ENCODE results near the gene TERT.
A peak's percentile ranks its signal among the peaks of the same experiment; 100 is the strongest.

The TERT gene

DNA sequence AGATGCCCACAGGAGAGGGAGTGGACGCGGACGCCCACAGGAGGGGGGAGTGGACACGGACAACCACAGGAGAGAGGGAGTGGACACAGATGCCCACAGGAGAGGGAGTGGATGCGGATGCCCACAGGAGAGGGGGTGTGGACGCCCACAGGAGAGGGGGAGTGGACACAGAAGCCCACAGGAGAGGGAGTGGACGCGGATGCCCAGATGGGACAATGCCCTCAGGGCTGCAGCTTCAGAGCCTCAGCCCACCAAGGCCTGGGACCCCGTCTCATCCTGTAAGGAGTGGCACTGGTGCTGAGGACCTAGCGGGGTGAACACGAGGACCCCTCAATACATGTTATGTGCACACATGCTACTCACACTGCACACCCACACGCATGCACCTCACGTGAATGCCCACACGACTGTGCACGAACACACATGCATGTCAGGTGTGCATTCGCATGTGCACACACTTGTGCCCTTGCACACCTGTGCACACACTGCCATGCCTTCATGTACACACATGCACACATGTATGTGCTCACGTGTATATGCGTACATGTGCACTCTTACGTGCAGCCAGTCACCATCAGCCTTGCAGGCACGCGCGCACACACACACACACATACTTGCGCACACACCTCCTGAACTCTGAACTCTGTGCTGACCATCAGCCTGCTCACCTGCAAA, 34.9 kb downstream of the TERT start:
- no peak for DNase-seq (ENCODE audit: low spot score)

DNA sequence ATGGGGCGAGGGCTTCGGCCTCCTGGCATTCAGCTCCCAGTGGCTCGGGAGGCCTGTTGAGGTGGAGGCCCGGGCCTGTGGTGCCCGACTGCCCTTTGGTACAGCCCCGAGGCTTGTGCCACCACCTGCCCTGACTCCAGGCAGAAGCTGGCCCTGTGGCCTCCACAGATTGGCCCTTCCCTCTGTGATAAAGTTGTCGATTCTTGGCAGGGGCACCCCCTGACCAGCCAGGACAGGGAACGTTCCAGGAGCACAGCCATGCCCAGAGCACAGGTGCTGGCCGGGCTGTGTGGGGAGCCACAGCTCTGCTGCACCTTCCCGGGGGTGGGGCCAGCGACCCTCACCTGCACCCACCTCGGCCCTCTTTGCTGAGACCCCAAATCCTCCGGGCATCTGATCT, 37.0 kb downstream of the TERT start:
- DNase-seq (ENCODE audit: low spot score): no peak

DNA sequence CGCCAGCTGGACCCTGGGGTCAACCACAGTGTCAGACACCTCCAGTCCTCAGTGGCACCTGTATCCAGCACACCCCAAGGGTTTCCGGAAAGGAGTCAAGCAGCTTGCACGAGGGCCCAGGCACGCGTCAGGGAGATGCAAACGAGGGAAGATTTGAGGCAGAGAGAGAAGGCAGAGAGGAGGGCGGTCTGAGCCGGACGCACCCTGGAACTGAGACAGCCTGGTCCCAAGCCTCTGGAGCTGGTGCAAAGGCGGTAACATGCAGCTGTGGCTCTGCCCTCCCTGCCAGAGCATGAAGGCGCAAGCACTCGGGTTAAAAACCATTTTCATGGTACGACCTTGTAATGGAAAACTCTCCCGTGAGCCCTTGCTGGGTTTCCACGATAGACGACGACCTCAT, 37.5 kb downstream of the TERT start:
- no peak for DNase-seq (ENCODE audit: low spot score)

DNA sequence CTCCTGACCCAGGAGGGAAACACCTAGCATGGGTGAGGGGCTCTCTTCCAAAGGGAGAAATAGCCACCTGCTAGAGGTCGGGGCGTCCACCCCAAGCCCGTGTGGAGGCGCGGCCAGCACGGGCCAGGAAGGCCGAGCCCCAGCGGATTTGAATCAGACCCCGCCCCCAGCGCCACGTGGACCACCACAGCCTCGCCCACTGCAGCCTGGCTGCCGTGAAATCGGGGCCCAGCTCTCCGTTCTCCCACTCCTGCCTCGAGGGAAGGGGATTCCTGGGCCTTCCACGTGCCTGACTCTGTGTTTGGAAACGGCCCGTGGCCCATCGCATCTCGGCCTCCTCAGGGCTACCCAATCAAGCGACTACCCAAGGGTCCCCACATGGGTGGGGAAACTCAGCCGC, 38.1 kb downstream of the TERT start:
- DNase-seq (ENCODE audit: low spot score): no peak

DNA sequence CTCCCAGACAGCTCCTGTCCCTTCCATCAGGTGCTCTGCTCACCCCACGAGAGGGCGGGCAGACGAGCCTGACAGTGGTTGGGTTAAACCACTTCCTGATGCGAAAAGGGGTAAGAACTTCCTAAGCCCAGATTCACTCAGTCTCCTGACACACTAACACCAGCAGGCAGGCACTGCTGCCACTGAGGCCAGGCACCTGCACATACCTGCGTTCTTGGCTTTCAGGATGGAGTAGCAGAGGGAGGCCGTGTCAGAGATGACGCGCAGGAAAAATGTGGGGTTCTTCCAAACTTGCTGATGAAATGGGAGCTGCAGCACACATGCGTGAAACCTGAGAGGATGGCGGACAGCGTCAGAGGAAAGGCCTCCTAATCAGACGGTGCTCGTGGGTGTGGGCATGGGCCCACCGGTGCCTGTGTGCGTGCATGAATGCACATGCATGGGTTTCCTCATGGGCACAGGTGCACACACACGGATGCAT, 39.7 kb downstream of the TERT start:
- no peak for DNase-seq (ENCODE audit: low spot score)

DNA sequence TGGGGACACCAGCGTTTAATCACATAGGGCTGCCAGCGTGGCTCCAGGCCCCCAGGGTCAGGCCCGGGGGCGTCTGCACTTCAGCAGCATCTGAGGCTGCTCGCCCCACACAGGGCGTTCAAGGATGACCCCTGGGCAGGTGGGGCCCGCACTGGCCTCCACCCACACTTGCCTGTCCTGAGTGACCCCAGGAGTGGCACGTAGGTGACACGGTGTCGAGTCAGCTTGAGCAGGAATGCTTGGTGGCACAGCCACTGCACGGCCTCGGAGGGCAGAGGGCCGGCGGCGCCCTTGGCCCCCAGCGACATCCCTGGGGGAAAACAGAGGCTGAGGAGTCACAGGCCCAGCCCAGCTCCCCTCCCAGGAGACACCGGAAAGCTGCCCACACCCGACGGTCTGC, 40.7 kb downstream of the TERT start:
- DNase-seq (ENCODE audit: low spot score): no peak

DNA sequence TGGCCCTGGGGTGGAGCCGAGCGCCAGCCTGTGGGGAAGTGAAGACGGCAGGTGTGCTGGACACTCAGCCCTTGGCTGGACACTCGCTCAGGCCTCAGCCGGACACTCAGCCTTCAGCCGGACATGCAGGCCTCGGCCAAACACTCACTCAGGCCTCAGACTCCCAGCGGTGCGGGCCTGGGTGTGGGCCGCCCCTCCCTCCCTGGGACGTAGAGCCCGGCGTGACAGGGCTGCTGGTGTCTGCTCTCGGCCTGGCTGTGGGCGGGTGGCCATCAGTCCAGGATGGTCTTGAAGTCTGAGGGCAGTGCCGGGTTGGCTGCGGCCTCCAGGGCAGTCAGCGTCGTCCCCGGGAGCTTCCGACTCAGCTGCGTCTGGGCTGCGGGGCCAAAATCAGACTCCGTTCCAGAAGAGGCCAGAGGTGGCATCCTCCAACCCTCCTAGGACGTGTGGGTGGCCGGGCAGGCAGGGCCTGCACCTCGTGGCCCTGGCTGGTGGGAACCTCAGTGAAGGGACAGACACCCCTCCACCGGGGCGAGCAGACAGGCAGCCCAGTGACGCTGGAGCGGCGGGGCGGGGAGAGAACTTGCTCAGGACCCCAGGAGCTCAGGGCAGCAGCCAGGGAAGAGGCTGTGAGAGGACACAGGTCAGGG, 41.3 kb downstream of the TERT start:
- no peak for DNase-seq (ENCODE audit: low spot score)

DNA sequence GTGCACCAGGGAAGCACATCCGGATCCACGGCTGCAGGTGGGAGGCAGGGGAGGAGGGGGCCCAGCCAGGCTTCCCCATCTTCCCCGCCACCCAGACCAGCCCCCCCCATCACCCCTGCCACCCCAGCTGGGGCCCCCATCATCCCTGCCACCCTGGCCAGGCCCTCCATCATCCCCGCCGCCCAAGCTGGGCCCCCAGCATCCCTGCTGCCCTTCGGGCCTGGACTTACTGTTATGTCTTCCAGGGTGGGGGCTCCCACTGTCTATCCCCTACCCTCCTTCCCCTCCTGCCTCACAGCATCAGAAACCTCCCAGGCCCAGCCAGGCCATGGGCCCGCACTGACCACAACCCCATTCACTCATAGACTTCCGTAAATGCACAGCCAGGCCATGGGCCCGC, 42.2 kb downstream of the TERT start:
- no peak for DNase-seq (ENCODE audit: low spot score)

DNA sequence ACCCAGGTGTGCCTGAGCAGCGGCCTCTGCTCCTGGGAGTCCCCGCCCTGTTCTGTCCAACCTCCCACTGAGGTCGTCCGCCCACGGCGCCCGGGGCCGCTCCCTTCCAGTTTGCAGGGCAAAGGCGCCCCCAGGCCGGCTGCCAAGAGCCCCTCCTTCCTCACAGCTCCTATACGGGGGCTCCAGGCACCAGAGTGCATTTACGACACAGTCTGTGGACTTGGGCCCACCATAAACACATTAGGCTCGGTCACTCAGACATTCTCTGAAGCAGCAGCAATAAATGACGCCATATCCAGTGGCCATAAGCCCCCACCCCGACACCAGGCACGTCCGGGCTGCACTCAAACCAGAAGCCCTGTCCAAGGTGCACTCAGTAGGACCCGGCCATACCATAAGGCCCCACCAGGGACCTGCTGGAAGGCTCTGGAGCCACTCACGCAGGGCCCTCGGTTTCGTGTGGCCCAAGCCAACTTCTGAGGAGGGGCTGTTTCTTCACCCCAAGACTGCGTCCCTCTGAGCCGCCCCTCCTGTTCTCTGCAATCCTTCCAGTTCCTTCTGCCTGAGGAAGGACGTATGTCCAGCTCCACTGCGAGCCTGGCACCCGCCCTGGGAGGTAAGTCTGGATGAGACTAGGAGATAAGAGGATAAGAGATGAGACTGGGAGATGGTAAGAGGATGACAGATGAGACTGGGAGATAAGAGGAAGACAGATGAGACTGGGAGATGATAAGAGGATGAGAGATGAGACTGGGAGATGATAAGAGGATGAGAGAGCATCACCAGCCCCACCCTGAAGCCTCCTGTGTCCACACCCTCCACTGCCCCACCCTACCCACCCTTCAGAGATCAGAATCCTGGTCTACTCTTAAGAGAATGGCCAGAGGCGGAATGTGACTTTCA, 42.9 kb downstream of the TERT start:
- peak; percentile 64 for DNase-seq (ENCODE audit: low spot score)

DNA sequence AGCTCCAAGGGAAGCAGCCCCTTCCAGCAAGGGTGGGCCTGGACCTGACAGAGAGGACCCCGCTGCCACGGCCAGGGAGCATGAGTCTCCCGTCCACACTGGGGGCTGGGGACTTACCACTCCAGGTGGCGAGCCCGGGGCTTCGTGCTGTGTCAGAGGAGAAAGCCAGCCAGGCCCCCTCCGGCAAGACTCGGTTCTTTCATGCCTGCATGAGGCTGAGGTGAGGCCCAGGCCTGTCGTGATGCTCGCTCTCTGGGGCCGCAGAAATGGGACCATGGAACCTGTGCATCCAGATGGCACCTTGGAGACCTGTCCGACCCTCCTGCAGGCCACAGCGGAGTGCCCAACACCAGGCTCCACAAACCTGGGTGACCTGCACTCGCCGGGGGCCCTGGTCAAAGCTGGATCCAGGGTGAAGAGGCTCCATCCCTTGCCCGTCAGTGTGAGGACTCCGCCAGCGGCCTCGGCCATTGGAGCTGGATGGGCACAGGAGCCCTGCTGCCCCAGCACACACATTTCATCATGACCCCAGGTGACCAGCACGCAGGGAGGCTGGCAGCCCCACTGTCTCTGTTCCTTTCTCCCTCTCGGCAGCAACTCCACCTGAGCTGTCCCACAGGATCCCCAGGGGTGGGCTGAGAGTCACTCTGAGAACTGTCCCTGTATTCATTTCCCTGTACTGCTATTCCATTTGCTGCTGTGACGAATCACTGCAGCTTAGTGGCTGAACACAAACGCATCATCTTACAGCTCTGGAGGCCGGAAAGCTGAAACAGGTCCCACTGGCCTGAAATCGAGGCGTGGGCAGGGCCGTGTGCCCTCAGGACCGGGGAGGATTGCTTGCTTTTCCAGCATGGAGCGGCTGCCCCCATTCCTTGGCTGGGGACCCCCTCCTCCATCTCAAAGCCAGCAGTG, 45.2 kb downstream of the TERT start:
- DNase-seq (ENCODE audit: low spot score): no peak

DNA sequence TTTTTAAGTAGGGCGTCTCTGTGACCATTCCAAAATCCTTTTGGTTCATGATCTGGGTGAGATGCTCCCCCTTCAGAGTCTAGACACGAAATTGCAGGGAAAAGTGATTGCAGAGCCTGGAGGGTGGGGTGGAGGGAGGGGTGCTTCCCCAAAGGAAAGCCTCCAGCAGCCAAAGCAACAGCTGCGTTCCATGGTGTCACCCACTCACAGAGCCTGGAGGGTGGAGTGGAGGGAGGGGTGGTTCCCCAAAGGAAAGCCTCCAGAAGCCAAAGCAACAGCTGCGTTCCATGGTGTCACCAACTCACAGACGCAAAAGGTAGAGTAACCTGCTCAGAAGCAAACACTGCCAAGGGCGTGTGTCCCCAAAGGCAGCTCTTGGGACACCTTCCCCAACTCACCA, 47.1 kb downstream of the TERT start:
- no peak for DNase-seq (ENCODE audit: low spot score)

DNA sequence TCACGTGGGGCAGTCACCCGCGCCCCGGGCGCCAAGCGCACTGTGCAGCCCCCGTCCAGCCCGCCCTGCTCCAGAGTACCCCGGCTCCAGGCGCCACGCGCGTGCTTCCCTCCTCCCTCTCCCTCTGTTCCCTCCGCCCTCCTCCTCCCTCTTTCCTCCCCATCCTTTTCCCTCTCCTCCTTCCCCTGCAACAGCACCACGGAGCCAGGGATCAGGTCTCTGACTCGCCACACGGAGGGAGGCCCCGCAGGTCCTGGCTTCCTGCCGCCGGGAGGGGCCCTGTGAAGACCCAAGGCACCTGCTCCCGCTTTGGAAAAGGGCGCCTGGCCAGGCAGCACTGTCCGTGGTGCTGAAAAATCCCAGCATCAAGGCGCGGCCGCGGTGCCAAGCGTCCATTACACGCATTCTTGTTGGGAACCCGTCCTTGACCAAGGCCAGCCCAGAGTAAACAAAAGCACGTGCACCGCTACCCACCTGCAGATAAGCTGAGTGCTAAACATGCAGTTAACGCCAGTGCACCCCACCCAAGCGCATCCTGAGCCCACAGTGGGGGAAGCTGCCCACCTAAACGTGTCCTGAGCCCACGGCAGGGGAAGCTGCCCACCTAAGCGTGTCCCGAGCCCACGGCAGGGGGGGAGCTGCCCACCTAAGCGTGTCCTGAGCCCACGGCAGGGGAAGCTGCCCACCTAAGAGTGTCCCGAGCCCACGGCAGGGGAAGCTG, 48.0 kb downstream of the TERT start:
- DNase-seq (ENCODE audit: low spot score): no peak

DNA sequence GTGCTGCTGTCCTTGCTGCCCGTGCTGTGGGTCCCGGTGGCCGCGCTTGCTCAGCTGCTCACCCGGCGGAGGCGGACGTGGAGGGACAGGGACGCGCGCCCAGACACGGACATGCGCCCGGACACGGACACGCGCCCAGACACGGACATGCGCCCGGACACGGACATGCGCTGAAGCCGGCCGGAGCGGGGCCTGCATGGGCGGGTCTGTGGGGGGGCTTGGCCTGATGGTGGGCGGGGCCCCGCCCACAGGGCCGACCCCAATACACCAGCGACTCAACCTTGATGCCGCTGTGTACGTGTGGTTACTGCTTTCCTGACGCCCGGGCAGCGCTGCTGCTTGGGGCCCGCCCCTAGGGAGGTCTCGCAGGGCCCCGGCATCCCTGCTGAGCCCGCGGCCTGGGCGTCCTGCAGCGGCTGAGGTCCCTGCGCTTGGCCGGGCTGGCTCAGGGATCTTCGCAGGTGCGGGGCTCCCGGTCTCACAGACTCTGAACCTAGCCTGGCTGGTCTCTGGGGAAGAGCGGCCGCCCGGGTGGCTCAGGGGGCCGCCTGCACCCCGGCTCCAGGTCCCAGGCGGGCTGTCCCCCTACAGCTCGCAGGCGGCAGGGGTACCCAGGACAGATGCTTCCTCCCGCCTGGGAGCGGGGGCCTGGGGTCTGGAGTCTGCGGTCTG, 48.8 kb downstream of the TERT start:
- DNase-seq (ENCODE audit: low spot score): no peak

DNA sequence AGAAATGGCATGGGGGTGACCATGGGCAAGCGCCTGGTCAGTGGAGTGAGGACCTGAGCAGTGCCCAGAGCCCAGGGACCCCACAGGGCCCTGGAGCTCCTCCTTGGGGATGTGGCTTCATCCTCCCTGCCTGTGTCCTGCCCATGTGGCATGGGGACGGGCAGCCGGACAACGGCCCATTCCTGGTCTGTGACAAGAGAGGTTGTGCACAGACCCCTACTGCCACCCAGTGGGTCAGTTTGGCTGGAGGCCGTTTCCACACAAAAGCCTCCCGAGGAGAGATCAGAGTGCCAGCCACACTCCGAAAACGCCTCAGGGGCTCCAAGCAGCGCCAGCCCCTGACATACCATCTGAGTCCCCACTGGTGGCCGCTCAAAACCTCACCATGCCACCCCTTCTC, 49.9 kb downstream of the TERT start:
- DNase-seq (ENCODE audit: low spot score): no peak

DNA sequence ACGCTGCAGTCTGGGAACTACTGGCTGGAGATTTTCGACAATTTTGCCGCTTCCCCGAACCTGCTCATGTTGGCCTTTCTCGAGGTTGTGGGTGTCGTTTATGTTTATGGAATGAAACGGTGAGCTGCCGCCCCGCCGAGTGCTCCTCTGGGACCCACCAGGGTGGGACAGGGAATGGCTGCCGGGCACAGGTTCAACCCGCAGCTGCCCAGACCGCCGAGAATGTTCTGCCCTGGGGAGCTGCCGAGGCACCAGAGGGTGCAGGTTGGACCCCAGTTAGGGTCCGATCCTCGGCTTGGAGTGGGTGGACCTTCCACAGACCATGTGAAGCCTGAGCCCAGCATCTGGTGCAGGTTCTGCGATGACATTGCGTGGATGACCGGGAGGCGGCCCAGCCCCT, 50.6 kb downstream of the TERT start:
- DNase-seq (ENCODE audit: low spot score): no peak

DNA sequence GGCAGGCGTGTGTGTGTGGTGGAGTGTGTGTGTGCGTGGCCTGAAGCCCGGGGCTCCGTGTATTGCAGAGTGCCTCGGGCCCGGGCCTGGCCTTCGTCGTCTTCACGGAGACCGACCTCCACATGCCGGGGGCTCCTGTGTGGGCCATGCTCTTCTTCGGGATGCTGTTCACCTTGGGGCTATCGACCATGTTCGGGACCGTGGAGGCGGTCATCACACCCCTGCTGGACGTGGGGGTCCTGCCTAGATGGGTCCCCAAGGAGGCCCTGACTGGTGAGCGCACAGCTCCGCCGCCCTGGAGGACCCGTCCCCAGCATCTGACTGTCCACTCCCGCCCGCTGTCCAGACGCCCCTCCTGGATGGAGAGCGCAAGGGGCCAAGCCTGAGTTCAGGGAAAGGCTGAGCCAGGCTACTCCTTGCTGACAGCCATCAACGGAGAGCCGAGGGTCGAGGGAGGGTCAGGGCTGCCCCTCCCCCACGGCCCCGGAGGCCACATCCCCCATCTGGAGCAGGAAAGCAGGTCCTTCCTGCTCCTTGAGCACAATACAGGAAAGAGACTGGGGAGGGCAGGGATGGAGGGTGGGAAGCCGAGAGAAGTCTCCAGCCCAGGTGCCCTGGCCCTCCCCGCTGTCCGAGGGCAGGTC, 51.3 kb downstream of the TERT start:
- no peak for DNase-seq (ENCODE audit: low spot score)

DNA sequence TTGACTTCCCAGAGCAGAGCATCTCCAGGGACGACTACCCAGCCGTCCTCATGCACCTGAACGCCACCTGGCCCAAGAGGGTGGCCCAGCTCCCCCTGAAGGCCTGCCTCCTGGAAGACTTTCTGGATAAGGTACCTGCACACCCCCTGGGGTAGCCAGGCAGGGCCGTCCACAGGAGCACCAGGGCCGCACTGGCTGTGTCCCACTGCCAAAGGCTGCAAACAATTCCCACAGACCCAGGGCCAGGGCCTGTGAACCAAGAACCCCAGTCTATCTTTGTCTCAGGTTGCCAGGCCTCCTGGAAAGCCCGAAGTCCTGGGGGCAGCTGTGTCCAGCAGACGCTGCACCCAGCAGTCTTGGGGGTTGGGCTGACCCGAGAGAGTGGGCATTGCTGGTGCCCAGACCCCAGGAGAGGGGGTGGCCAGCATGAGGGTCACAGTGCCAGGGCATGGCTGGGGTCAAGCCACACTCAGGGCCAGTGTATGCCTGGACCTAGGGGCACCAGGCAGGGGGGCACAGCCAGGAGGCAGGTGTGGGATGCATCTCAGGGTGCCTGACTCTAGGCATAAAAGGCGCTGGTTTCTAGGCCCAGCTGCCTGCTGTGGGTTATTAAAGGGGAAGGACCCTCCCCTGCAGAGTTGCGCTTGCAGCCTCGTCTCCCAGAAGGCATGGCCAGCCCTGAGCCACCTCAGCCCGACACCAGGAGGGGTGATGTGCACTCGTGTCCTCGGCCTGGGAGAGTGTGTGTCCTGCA, 52.0 kb downstream of the TERT start:
- DNase-seq (ENCODE audit: low spot score): no peak

DNA sequence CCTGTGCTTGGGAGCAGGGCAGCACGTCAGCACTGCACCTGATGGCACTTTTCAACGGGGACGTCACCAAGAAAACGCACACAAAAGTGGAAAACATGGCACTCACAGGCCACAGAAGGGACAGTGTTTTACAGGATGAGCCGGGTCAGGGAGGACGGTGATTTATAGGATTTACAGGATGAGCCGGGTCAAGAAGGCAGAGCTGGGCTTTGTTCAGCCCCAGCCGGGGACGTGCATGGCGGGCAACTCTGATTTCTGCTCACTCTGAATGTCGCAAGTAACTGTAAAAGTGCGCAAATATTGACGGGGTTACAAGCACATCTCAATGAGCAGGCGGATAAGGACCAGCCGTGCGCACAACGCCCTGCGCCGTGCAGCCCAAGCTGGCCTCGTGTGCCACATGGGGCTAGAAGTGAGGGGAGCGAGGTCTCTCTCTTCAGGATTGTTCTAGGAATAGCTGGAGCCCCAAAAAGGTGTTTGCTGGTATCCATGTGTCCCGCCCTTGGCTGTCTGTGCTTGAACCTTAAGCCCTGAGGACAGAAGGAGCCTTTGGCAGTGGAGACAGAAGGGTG, 53.3 kb downstream of the TERT start:
- DNase-seq (ENCODE audit: low spot score): no peak
